NCI-H2227 treated with DMSO at 0.1 percent for 48 hours (cell line): ENCODE measurements around the gene PPBP.

Source experiments
- DNase-seq: peaks from one replicate; lab custom pipeline; 2025; lab: John Stamatoyannopoulos, UW

Gene PPBP

DNA sequence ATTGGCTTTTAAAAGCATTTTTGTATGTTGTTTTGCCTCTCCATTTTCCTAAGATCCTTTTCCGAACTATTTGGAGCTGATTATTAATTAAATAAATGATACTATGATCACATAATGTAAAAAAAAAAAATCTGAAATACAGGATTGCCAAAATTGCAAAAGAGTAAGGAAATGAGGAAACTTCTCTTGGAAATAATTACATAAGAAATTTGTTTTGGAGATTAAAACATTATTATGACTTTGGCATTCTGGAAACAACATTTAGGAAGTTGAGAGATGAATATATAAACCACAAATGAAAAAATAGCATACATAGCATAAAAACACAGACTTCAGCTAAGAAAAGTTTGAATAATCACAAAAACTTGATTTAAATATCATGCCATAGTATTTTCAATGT, 39.7 kb downstream of the PPBP start:
- DNase-seq = no peak

- no peak for DNase-seq
These were observed 40.6 kb downstream of the PPBP start for GRCh38 chr4:73947239-73947985.

GRCh38 chr4:73945674-73946449, 42.1 kb downstream of the PPBP start:
- DNase-seq = no peak

GRCh38 chr4:73945140-73945539, 42.9 kb downstream of the PPBP start:
- DNase-seq = no peak

DNA sequence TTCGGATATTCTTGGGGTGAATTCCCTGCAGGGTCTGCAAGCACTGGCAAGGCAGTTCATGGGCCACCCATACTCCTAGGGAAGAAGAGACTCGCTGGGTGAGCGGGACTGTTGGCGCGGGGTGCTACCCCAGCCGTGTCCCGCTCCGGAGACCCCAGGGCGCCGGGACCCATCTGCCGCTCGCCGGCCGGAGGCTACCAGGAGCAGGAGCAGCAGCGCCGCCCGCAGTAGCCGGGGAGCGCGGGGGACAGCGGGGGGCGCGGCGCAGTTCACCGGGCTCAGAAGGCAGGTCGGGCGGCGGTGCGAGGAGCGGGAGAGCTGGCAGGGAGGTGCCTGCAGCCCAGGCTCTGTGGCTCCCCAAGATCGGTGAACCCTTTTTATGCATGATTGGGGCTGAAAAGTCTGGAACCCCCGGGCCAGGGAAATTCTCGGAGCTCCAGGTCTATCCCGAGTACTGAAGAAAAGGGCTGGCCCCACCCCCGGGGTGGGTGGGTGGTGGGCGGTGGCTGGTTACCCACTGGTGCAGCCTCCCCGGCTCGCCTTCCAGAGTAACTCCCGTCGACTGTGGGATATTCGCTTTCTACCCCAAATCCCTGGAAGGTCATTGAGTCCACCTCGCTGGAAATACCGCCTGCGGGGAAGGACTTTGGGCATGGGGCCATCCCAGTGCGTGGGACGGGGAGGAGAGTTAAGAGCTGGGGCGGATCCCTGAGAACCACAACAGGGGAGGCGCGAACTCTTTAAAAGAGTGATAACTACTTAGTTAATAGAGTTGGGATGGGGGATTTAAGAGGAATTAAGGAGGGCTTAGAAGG, 43.7 kb downstream of the PPBP start:
- DNase-seq = no peak

DNA sequence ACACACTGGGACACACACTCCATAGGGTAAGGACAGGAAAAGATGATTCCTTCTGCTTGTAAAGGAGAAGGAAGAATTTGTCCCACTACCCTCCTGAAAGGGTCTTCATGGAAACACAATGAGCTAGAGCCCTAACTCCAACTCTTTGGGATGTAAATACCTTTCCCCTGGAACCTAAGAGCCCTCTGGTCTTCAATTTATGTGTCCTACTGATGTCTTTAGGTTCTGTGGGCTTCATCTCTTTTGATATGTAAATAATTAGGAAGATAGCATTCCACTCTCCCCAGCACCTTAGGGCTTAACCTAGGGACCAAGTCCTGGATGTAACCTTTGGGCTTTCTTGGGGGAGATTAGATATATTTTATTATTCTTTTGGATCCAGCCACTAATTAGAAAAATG, 44.4 kb downstream of the PPBP start:
- DNase-seq = no peak

GRCh38 chr4:73936969-73937368, 51.0 kb downstream of the PPBP start:
- DNase-seq = no peak
